A673 (cell line): Measurements from ENCODE around the gene UBE2J1.

Experiments
- EZH2 ChIP-seq: fragments of 200-600 bp; sonication (generic); IDR thresholded peaks from 2 replicates; pipeline ENCODE4 v1.6.1; 2017; ENCODE audit warnings: borderline replicate concordance, low read depth, mild to moderate bottlenecking, mixed read lengths, antibody characterized with exemption, low read length; ENCODE audit not compliant: poor library complexity, severe bottlenecking
- TF ChIP-seq, protein P1 (sequence below): fragments of 300-800, 200-600 bp; sonication (generic); conservative IDR thresholded peaks from 2 replicates; pipeline ENCODE4 v1.5.1; 2017; ENCODE audit warnings: low read depth, mild to moderate bottlenecking, antibody characterized with exemption, low read length, moderate library complexity, mixed read lengths

DNA sequence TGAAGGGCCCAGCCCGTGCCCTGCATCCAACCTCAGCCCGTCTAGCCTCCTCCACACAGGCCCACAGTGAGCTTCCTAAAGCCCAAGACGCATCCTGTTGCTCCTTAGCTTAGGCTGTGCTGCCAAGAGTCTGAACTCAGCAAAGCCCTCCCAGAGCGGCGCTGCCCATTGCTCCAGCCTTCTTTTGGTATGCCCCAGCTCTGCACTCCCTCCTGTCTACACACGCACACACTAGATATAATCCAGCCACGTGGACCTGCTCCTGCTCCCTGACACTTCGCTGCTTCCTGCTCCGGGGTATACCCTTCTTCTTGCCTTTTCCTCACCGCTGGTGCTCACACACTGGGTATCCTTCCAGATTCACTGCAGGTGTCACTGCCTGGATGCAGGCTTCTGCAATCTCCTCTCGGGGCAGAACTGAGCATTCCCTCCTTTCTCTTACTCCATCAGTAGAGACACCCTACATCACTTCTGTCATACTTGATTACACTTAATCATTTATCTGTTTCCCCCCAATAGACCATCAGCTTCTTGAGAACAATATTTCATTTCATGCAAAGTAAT lies 61.2 kb downstream of the UBE2J1 start:
- TF ChIP-seq, protein P1, sequence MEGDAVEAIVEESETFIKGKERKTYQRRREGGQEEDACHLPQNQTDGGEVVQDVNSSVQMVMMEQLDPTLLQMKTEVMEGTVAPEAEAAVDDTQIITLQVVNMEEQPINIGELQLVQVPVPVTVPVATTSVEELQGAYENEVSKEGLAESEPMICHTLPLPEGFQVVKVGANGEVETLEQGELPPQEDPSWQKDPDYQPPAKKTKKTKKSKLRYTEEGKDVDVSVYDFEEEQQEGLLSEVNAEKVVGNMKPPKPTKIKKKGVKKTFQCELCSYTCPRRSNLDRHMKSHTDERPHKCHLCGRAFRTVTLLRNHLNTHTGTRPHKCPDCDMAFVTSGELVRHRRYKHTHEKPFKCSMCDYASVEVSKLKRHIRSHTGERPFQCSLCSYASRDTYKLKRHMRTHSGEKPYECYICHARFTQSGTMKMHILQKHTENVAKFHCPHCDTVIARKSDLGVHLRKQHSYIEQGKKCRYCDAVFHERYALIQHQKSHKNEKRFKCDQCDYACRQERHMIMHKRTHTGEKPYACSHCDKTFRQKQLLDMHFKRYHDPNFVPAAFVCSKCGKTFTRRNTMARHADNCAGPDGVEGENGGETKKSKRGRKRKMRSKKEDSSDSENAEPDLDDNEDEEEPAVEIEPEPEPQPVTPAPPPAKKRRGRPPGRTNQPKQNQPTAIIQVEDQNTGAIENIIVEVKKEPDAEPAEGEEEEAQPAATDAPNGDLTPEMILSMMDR = no peak
- no peak for TF ChIP-seq EZH2
